Prostate gland (tissue), 2 donors: ENCODE data around the gene TCERG1L. TPM values are rescaled to one million over a fixed set of nuclear protein-coding genes. Genes with fewer than 3 reads are reported as not detected.

Source experiments
- DNase-seq: peaks from one replicate; pipeline ENCODE4 v3.0.0-alpha.2; 2019; ENCODE audit warnings: low spot score
- H3K27ac ChIP-seq, 2 donors: fragments of 200-600 bp; sonication (generic); 2 replicates each; pipeline ENCODE4 v1.5.1; 2017 to 2019
- H3K27me3 ChIP-seq: fragments of 200-600 bp; sonication (generic); replicated peaks from 2 replicates; pipeline ENCODE4 v1.5.1; 2019; ENCODE audit not compliant: insufficient read depth
- H3K36me3 ChIP-seq, 2 donors: fragments of 200-600 bp; sonication (generic); 1 replicate in 1 of 2; 2 replicates in 1 of 2; pipeline versions ENCODE4 v1.5.1 to v1.8.1; 2017 to 2019
- H3K4me1 ChIP-seq: fragments of 200-600 bp; sonication (generic); replicated peaks from 2 replicates; pipeline ENCODE4 v1.5.1; 2019
- H3K4me3 ChIP-seq, 2 donors: fragments of 200-600 bp; sonication (generic); 2 replicates each; pipeline ENCODE4 v1.5.1; 2017 to 2019
- H3K9me3 ChIP-seq: fragments of 200-600 bp; sonication (generic); 2 replicates; pipeline ENCODE4 v1.5.1; 2017
- CTCF ChIP-seq, 4 experiments: fragments of 200-600 bp in 2 of 4; fragments of 450-650 bp in 2 of 4; sonication (generic) in 2 of 4; IDR thresholded peaks; 1 replicate in 3 of 4; 2 replicates in 1 of 4; pipeline ENCODE4 v1.5.1; 2016 to 2019; ENCODE audit warnings: antibody characterized with exemption in 4 of 4, mild to moderate bottlenecking in 2 of 4, moderate library complexity in 2 of 4
- POLR2A ChIP-seq: fragments of 450-650 bp; IDR thresholded peaks from one replicate; pipeline ENCODE4 v1.6.1; 2016; ENCODE audit warnings: antibody characterized with exemption, mild to moderate bottlenecking
- POLR2AphosphoS5 ChIP-seq: sonication (generic); formaldehyde crosslinking; IDR thresholded peaks from one replicate; pipeline ENCODE4 v1.6.1; 2017; ENCODE audit warnings: antibody characterized with exemption
- WGBS: methylation state at CpG from one replicate; pipeline ENCODE4 v1.1.5; 2018; 5-methylcytosine and 5-hydroxymethylcytosine counted together
- intact Hi-C: fragments of 100-400 bp; cut with DNase I; formaldehyde crosslinking; loops from one replicate; pipeline ENCODE4 v1.14.2; 2022
- total RNA-seq, 2 donors: library from RNA; depleted of rRNA; stranded (reverse); fragments of >200 nt; gene quantifications; one replicate each; pipeline ENCODE4 v1.1.0, GENCODE V29; 2016

TCERG1L gene
- total RNA-seq, 2 donors from 2014 or later: 0.23 to 4.0 TPM

- no peak overlapping the region for H3K27ac ChIP-seq
- 91% methylated on average over 8 of the region's 8 CpGs for WGBS
- no peak for DNase-seq
- TF ChIP-seq CTCF (IDR thresholded peaks at IDR 0.05): no peak
- no peaks in the 10 kb centered on the region for H3K27me3 ChIP-seq
- H3K4me3 ChIP-seq: no peak overlapping the region
- H3K36me3 ChIP-seq: no peaks in the 10 kb centered on the region
- no peaks in the 10 kb centered on the region for H3K9me3 ChIP-seq
- intact Hi-C loops: no loop called here
- no peaks in the 10 kb centered on the region for H3K4me1 ChIP-seq
Observed at GRCh38 chr10:131161087-131161486, 150.4 kb downstream of the TCERG1L start.

GRCh38 chr10:131160219-131160875, 151.2 kb downstream of the TCERG1L start:
- Histone ChIP-seq H3K4me3 (no peak overlapping the region), H3K27ac (no peak overlapping the region), H3K36me3 (no peaks in the 10 kb centered on the region), H3K9me3 (no peaks in the 10 kb centered on the region), H3K4me1 (no peaks in the 10 kb centered on the region), H3K27me3 (no peaks in the 10 kb centered on the region)
- intact Hi-C loops: no loop called here
- 94% methylated on average over 19 of the region's 19 CpGs for WGBS
- TF ChIP-seq CTCF (IDR thresholded peaks at IDR 0.05) (no peak), POLR2AphosphoS5 (no peak), POLR2A (no peak)
- no peak for DNase-seq

DNA sequence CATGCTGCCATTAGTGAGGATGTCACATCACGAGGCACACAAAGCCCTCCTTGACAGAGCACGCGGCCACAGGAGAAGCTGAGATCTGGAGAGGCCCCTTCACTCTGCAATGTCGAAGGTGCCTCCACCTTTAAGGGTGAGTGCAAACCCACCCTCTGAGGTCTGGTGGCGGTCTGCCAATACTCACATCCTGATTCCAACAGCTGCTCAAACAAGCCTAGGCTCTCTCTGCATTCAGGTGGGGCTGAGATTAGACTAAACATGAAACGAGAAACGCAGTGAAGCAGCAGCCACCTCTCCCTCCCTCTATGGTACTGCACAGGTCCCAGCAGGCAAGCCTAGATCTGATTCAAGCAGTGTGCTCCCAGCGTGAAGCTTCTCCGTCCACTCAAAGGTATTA, 151.8 kb downstream of the TCERG1L start:
- DNase-seq: no peak
- no peak overlapping the region for H3K27ac ChIP-seq
- no peaks in the 10 kb centered on the region for H3K4me1 ChIP-seq
- WGBS: 75% methylated on average over 9 of the region's 9 CpGs
- no peak for TF ChIP-seq POLR2A
- no peak for TF ChIP-seq CTCF (IDR thresholded peaks at IDR 0.05)
- TF ChIP-seq POLR2AphosphoS5: no peak
- no peaks in the 10 kb centered on the region for H3K27me3 ChIP-seq
- H3K9me3 ChIP-seq: no peaks in the 10 kb centered on the region
- no peak overlapping the region for H3K4me3 ChIP-seq
- intact Hi-C loops: no loop called here
- H3K36me3 ChIP-seq: no peaks in the 10 kb centered on the region

- Histone ChIP-seq H3K27me3 (no peaks in the 10 kb centered on the region), H3K4me1 (no peaks in the 10 kb centered on the region), H3K36me3 (no peaks in the 10 kb centered on the region), H3K27ac (no peak overlapping the region), H3K9me3 (no peaks in the 10 kb centered on the region), H3K4me3 (no peak overlapping the region)
- no peak for TF ChIP-seq CTCF (IDR thresholded peaks at IDR 0.05)
- no peak for TF ChIP-seq POLR2AphosphoS5
- TF ChIP-seq POLR2A: no peak
- intact Hi-C loops: no loop called here
- no peak for DNase-seq
- WGBS: 97% methylated on average over 17 of the region's 17 CpGs
Observed at GRCh38 chr10:131158695-131159094, 152.8 kb downstream of the TCERG1L start.

DNA sequence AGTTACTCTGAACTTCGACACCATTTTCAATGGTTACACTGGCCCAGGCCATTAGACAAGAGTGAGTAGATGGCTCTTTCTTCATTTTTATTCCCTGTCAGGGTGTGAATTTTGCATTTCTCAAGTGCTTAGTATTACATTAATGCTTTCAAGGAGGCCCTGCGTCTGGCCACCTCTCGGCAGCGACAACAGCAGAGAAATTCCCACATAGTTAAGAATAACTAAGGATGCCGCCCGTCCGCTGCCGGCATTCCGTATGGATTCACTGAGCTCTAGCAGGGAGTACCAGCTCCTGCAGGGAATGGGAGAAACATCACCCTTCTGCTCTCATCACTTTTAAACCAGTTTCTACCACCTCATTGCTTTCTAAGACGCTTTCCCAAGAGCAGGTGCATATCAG, 153.6 kb downstream of the TCERG1L start:
- TF ChIP-seq POLR2A (no peak), POLR2AphosphoS5 (no peak)
- WGBS: 94% methylated on average over 10 of the region's 10 CpGs
- Histone ChIP-seq H3K27ac (no peak overlapping the region), H3K36me3 (no peaks in the 10 kb centered on the region), H3K27me3 (no peaks in the 10 kb centered on the region), H3K4me1 (no peaks in the 10 kb centered on the region), H3K4me3 (no peak overlapping the region), H3K9me3 (no peaks in the 10 kb centered on the region)
- intact Hi-C loops: no loop called here
- no peak for DNase-seq
